GM12874 (cell line): Measurements from ENCODE around the gene CCDC13.

Source experiments
- TF ChIP-seq, protein P1 (sequence below): IDR thresholded peaks from 2 replicates; pipeline ENCODE4 v1.5.1; 2011; ENCODE audit warnings: low read depth, mild to moderate bottlenecking, control low read depth, low read length, moderate library complexity; ENCODE audit not compliant: insufficient read depth

CCDC13 gene

DNA sequence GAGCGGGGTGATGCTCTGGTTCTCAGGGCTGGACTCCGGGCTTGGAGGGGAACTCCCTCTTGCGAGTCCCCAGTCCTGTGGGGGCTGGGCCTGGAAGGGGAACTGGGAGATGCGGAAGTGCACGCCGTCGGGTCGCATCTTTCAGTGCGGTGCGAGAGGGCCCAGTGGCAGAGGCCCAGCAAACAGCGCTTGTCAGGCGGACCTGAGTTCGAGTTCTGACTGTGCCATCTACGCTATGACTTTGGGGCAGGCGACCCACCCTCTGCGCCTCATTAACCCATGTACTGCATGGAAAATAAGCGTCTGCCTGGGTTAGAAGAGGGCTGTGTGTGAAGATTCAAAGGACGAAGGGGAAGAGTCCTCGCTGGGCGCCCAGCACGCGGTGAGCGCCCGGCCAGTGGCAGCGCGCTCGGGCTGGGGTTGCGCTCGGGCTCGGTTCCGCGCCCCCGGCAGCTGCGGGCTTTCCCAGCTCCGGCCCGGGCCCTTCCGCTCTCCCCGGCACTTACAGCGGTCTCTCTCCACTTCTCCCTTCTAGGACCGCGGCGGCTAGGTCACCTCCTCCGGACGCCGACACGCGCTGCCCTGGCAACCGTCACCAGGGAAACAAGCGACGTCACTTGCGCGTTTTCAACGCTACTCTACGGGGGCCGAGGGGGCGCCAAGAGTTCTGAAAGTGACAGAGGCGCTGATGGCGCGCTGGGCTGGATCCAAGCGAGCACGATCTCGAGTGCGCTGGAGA is at the start of gene CCDC13:
Gene CCDC13 (minus strand): TSS at position 584 of the 739 bp plus-strand sequence. CDS start 14,908 bp downstream, outside the sequence.
- TF ChIP-seq, protein P1, sequence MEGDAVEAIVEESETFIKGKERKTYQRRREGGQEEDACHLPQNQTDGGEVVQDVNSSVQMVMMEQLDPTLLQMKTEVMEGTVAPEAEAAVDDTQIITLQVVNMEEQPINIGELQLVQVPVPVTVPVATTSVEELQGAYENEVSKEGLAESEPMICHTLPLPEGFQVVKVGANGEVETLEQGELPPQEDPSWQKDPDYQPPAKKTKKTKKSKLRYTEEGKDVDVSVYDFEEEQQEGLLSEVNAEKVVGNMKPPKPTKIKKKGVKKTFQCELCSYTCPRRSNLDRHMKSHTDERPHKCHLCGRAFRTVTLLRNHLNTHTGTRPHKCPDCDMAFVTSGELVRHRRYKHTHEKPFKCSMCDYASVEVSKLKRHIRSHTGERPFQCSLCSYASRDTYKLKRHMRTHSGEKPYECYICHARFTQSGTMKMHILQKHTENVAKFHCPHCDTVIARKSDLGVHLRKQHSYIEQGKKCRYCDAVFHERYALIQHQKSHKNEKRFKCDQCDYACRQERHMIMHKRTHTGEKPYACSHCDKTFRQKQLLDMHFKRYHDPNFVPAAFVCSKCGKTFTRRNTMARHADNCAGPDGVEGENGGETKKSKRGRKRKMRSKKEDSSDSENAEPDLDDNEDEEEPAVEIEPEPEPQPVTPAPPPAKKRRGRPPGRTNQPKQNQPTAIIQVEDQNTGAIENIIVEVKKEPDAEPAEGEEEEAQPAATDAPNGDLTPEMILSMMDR, result no peak

GRCh38 chr3:42822828-42823227 is 49.8 kb upstream of the CCDC13 start:
- TF ChIP-seq, protein P1, result no peak

GRCh38 chr3:42820746-42821051 is 47.6 kb upstream of the CCDC13 start:
- TF ChIP-seq, protein P1, result no peak

DNA sequence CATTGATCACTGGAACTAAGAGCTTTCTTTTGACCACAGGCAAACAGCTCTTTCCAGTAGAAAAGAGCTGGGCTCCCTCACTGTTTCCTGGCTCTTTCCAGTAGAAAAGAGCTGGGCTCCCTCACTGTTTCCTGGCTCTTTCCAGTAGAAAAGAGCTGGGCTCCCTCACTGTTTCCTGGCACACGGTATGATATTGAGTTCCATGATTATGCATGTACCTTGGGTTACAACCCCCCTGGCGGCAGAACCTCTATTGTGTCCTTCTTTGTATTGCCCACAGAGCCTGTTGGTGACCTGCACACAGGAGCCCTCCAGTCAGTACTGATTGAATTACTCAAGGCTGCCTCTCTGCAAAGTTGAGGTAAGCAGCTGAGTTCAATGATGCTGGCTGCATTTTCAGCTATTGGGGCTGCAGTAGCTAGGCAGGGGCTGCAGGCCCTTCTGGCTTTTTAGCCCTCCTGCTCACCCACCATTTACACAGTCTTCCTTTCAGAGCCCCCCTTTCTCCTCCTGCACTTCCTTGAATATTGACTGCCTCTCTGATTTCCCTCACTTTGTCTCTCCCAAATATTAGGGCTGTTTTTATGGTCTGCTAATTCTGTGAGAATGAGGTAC is 46.4 kb upstream of the CCDC13 start:
- TF ChIP-seq, protein P1, result no peak

GRCh38 chr3:42815826-42816225 is 42.8 kb upstream of the CCDC13 start:
- TF ChIP-seq, protein P1, result no peak

GRCh38 chr3:42814914-42815507 is 42.0 kb upstream of the CCDC13 start:
- TF ChIP-seq, protein P1, result no peak

GRCh38 chr3:42814246-42814645 is 41.2 kb upstream of the CCDC13 start:
- TF ChIP-seq, protein P1, result no peak
